Measurements from ENCODE around the gene CDX1.

DNA sequence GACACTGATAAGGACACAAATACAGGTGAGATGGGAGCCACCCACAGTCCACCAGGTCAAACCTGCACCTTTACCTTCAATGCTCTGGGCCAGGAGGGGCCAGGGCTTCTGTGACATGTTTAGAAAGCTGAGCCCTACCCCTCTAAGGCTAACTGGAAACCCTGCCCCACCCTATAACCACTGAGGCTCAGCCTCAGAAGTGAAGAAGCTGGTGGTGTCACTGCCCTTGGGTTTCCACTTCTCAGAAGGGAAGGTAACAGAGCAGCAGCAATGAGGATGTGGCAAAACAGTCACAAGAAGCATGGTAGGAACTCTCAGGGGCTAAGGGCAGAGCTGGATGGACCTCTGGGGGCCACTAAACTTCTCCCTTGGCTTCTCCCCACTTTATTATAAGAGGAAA is 17.0 kb upstream of the CDX1 start:
- TF ChIP-seq, protein P1, sequence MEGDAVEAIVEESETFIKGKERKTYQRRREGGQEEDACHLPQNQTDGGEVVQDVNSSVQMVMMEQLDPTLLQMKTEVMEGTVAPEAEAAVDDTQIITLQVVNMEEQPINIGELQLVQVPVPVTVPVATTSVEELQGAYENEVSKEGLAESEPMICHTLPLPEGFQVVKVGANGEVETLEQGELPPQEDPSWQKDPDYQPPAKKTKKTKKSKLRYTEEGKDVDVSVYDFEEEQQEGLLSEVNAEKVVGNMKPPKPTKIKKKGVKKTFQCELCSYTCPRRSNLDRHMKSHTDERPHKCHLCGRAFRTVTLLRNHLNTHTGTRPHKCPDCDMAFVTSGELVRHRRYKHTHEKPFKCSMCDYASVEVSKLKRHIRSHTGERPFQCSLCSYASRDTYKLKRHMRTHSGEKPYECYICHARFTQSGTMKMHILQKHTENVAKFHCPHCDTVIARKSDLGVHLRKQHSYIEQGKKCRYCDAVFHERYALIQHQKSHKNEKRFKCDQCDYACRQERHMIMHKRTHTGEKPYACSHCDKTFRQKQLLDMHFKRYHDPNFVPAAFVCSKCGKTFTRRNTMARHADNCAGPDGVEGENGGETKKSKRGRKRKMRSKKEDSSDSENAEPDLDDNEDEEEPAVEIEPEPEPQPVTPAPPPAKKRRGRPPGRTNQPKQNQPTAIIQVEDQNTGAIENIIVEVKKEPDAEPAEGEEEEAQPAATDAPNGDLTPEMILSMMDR (conservative IDR thresholded peaks at IDR 0.05; ENCODE audit: low read depth, low read length) = no peak
- no peak for TF ChIP-seq EZH2 (IDR thresholded peaks at IDR 0.05; ENCODE audit: low read length, unreplicated experiment)
